ENCODE measurements around the gene LSM3.

LSM3 gene

DNA sequence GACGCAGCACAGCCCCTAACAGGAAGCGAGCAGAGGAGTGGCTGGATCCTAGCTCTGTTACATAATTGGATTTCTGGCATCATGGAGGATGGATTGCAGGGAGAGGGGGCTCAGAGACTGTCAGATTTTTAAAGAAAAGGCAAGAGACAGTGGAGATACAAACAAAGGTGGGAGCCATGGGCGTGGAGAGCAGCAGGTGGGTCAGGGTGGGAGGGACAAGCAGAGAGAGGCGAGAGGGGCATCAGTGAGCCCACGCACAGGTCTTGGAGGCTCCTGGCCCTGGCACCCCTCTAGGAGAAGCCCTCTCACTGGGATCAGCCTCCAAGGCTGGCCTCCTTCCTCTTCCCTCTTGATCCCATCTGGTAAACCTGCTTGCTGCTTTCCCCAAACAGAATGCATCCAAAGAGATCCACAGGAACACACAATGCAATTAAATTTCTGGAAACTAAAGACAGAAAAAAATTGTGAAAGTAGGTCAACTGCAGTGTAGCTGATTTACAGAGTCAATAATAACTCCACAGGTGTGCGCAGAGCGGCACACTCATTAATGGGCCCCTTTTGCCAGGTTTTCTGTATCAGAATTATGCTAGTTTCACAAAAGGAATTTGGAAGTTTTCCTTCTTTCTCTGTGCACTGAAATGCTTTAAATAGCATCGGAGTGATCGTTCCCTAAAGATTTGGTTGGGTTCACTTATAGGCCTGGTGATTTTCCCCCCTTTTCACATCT is 66.1 kb downstream of the LSM3 start:
- H3K27me3 Mint-ChIP-seq (ENCODE audit: low read depth) = peaks cover 36% of the 10 kb centered on the region
- TF ChIP-seq, protein P1, sequence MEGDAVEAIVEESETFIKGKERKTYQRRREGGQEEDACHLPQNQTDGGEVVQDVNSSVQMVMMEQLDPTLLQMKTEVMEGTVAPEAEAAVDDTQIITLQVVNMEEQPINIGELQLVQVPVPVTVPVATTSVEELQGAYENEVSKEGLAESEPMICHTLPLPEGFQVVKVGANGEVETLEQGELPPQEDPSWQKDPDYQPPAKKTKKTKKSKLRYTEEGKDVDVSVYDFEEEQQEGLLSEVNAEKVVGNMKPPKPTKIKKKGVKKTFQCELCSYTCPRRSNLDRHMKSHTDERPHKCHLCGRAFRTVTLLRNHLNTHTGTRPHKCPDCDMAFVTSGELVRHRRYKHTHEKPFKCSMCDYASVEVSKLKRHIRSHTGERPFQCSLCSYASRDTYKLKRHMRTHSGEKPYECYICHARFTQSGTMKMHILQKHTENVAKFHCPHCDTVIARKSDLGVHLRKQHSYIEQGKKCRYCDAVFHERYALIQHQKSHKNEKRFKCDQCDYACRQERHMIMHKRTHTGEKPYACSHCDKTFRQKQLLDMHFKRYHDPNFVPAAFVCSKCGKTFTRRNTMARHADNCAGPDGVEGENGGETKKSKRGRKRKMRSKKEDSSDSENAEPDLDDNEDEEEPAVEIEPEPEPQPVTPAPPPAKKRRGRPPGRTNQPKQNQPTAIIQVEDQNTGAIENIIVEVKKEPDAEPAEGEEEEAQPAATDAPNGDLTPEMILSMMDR (IDR thresholded peaks at IDR 0.05; ENCODE audit: unreplicated experiment in 3 of 3) = no peak
- no peaks in the 10 kb centered on the region for H3K36me3 Mint-ChIP-seq (ENCODE audit: low read depth)
- H3K27ac Mint-ChIP-seq = no peak overlapping the region
- peaks cover 45% of the 10 kb centered on the region for H3K4me1 Mint-ChIP-seq
- H3K4me3 Mint-ChIP-seq = no peak overlapping the region
- H3K9me3 Mint-ChIP-seq = no peaks in the 10 kb centered on the region

DNA sequence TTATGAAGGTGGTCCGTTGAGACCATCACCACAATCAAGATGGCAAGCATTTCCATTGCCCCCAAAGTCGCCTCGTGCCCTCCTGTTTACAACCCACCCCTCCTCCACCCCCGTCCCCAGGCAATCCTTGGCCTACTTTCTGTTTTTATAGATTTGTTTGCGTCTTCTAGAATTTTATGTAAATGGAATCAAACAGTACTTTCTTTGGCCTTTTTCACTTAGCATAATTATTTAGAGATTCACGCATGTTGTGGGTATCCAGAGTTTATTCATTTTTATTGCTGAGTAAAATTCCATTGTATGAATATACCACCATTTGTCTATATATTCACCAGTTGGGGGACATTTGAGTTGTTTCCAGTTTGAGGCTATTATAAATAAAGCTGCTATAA is 66.6 kb downstream of the LSM3 start:
- no peak overlapping the region for H3K4me3 Mint-ChIP-seq
- no peaks in the 10 kb centered on the region for H3K9me3 Mint-ChIP-seq
- TF ChIP-seq, protein P1 (IDR thresholded peaks at IDR 0.05; ENCODE audit: unreplicated experiment in 3 of 3) = no peak
- no peak overlapping the region for H3K27ac Mint-ChIP-seq
- H3K36me3 Mint-ChIP-seq (ENCODE audit: low read depth) = no peaks in the 10 kb centered on the region
- H3K4me1 Mint-ChIP-seq = peaks cover 39% of the 10 kb centered on the region
- H3K27me3 Mint-ChIP-seq (ENCODE audit: low read depth) = peaks cover 37% of the 10 kb centered on the region

DNA sequence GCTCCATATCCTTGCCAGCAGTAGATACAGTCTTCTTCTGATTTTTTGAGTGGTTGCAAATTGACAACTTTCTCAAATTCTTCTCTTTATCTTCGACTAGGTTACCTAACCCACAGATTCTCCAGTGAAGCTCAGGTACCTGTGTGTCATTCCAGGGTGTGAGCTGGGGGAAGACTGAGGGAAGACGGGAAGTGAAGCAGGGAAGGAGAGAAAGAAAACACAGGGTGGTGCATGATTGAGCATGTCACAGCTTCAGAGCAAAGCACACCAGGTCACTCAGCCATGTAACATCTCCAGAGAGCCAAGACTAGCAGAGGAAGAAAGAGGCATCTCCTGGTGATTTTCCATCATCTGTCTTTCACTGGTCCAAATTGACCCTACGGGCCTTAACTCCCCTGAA is 67.2 kb downstream of the LSM3 start:
- Mint-ChIP-seq H3K4me3 (no peak overlapping the region), H3K36me3 (ENCODE audit: low read depth) (no peaks in the 10 kb centered on the region), H3K27ac (no peak overlapping the region), H3K9me3 (no peaks in the 10 kb centered on the region), H3K27me3 (ENCODE audit: low read depth) (peaks cover 32% of the 10 kb centered on the region), H3K4me1 (peaks cover 34% of the 10 kb centered on the region)
- TF ChIP-seq, protein P1 (IDR thresholded peaks at IDR 0.05; ENCODE audit: unreplicated experiment in 3 of 3) = no peak

DNA sequence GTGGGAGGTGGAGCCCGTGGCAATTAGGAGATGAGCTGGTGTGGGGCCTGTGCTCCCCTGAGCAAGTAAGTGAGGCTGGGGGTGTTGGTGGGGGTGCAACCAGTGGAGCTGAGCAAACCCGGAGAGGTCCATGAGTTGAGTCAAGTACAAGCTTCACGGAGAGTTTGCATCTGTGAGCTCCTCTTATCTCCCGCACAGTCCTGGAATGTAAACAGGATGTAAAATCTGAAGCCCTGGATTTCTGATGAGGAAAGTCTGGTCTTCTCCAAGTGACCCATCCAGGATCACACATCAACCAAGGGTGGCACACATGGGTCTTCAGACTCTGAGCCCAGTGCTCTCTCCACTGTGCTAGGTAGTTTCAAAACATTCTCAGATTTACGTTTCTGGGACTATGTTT is 67.8 kb downstream of the LSM3 start:
- TF ChIP-seq, protein P1 (IDR thresholded peaks at IDR 0.05; ENCODE audit: unreplicated experiment in 3 of 3) = no peak
- no peak overlapping the region for H3K27ac Mint-ChIP-seq

DNA sequence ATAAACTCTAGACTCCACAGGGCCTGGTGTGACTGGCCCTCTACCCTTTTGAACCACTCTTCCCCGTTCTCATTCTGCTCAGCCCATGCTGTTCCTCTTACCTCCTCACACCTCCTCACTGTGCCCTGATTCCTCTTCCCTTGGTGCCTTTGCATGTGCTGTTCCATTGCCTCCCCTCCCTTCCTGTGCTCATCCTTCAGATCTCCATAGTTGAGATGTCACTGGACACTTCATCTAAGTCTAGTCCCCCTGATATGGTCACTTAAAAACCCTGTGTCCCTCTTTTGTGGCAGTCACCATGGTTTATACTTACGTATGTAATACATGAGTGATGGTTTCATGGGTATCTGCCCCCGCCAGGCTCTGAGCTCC is 69.8 kb downstream of the LSM3 start:
- no peaks in the 10 kb centered on the region for H3K9me3 Mint-ChIP-seq
- no peaks in the 10 kb centered on the region for H3K36me3 Mint-ChIP-seq (ENCODE audit: low read depth)
- TF ChIP-seq, protein P1 (IDR thresholded peaks at IDR 0.05; ENCODE audit: unreplicated experiment in 3 of 3) = no peak
- H3K27me3 Mint-ChIP-seq (ENCODE audit: low read depth) = peaks cover 25% of the 10 kb centered on the region
- H3K27ac Mint-ChIP-seq = no peak overlapping the region
- H3K4me3 Mint-ChIP-seq = no peak overlapping the region
- peaks cover 19% of the 10 kb centered on the region for H3K4me1 Mint-ChIP-seq

More for the DNA sequence above, 67.8 kb downstream of the LSM3 start:
- Mint-ChIP-seq H3K27me3 (ENCODE audit: low read depth) (peaks cover 32% of the 10 kb centered on the region), H3K4me1 (peaks cover 33% of the 10 kb centered on the region), H3K4me3 (no peak overlapping the region), H3K9me3 (no peaks in the 10 kb centered on the region), H3K36me3 (ENCODE audit: low read depth) (no peaks in the 10 kb centered on the region)

DNA sequence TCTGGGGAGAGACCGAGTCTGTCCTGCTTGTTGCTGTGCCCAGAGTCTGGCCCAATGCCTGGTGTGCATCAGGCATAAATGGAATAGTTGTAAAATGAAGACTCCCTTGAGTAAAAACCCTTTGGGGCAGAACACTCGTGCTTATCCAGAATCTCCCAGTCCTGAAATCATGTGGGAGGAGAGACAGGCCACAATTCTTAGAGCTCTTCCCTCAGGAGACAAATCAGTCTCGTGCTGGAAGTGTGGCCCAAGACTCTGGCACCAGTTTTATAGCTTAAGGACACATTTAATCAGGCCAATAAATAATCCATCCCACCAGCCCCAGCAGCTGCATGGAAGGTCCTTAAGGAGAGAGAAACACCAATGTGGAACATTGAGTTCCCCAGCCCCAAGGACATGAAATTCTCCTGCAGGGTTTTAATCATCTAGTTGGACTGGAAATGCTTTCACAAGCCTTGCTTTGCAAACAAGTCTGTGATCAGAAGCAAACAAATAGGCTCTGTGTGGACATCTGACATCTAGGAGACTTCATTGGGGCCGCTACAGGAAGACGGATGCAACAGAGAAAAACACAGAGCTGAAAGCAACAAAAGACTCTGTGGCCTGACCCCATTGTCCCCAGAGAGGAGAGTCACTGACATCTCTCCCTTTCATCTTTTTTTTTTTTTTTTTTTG is 70.4 kb downstream of the LSM3 start:
- Mint-ChIP-seq H3K9me3 (no peaks in the 10 kb centered on the region), H3K4me3 (no peak overlapping the region), H3K27me3 (ENCODE audit: low read depth) (peaks cover 22% of the 10 kb centered on the region), H3K27ac (no peak overlapping the region), H3K4me1 (peaks cover 17% of the 10 kb centered on the region), H3K36me3 (ENCODE audit: low read depth) (no peaks in the 10 kb centered on the region)
- TF ChIP-seq, protein P1 (IDR thresholded peaks at IDR 0.05; ENCODE audit: unreplicated experiment in 3 of 3) = no peak

Data from nephron (organoid).